PC-3 (cell line): ENCODE measurements around the gene SH2B3. TPM values are rescaled to one million over a fixed set of nuclear protein-coding genes. Genes with fewer than 3 reads are reported as not detected.

Experiments
- ATAC-seq: fragments of 200-7000 bp; cut with Tn5 transposase; 2 replicates; pipeline ENCODE4 v1.9.1; 2020; ENCODE audit warnings: mild to moderate bottlenecking, moderate library complexity
- BruUV-seq: library from RNA; stranded (reverse); fragments of 400-500 nt; replicated peaks from 2 replicates; lab custom pipeline; 2021; lab: Mats Ljungman, UMichigan
- CTCF ChIA-PET: fragments of 300-600 bp; sonication (Branson Sonifier 250); formaldehyde crosslinking; loops from one replicate; lab custom pipeline; 2022; ENCODE audit warnings: antibody characterized with exemption; lab: Charles Lee
- POLR2A ChIA-PET: fragments of 300-600 bp; sonication (Branson Sonifier 250); formaldehyde crosslinking; loops from one replicate; lab custom pipeline; 2022; ENCODE audit warnings: antibody characterized with exemption; ENCODE audit not compliant: unreplicated experiment; lab: Charles Lee
- DNase-seq: peaks from one replicate; pipeline ENCODE4 v3.0.0-alpha.2; 2015
- H2AFZ ChIP-seq: fragments of 300-600 bp; sonication (generic); 2 replicates; pipeline ENCODE4 v1.6.0; 2016; ENCODE audit warnings: antibody characterized with exemption, low read length
- H3F3A ChIP-seq: fragments of 300-600 bp; sonication (generic); one replicate; pipeline ENCODE4 v1.6.0; 2017; ENCODE audit warnings: antibody characterized with exemption, low read length, control low read depth, mild to moderate bottlenecking; ENCODE audit not compliant: unreplicated experiment
- H3K27ac ChIP-seq: fragments of 300-600 bp; sonication (generic); 2 replicates; pipeline ENCODE4 v1.5.1; 2016; ENCODE audit warnings: mild to moderate bottlenecking, low read length
- H3K27me3 ChIP-seq: fragments of 300-600 bp; sonication (generic); 2 replicates; pipeline ENCODE4 v1.6.1; 2016; ENCODE audit warnings: low read length, mixed read lengths
- H3K36me3 ChIP-seq: fragments of 300-600 bp; sonication (generic); 2 replicates; pipeline ENCODE4 v1.6.1; 2016; ENCODE audit warnings: low read depth, mixed run types, low read length, mixed read lengths
- H3K4me1 ChIP-seq: fragments of 300-600 bp; sonication (generic); 2 replicates; pipeline ENCODE4 v1.5.1; 2016; ENCODE audit warnings: low read length; ENCODE audit not compliant: insufficient read depth
- H3K4me2 ChIP-seq: fragments of 300-600 bp; sonication (generic); 2 replicates; pipeline ENCODE4 v1.6.0; 2016; ENCODE audit warnings: low read length
- H3K4me3 ChIP-seq: fragments of 300-600 bp; sonication (generic); 2 replicates; pipeline ENCODE4 v1.5.1; 2016; ENCODE audit warnings: mild to moderate bottlenecking, low read length, mixed read lengths
- H3K79me2 ChIP-seq: fragments of 300-600 bp; sonication (generic); 2 replicates; pipeline ENCODE4 v1.6.1; 2017; ENCODE audit warnings: low read length, mixed read lengths
- H3K9ac ChIP-seq: fragments of 300-600 bp; sonication (generic); 2 replicates; pipeline ENCODE4 v1.6.0; 2016; ENCODE audit warnings: mild to moderate bottlenecking, low read length
- H3K9me2 ChIP-seq: fragments of 300-600 bp; sonication (generic); replicated peaks from 2 replicates; pipeline ENCODE4 v1.6.1; 2016; ENCODE audit warnings: mixed run types, low read length, mixed read lengths
- H3K9me3 ChIP-seq: fragments of 300-600 bp; sonication (generic); 2 replicates; pipeline ENCODE4 v1.6.1; 2016; ENCODE audit warnings: low read length, mixed read lengths
- H4K20me1 ChIP-seq: fragments of 300-600 bp; sonication (generic); 2 replicates; pipeline ENCODE4 v1.6.1; 2016; ENCODE audit warnings: low read length, mixed read lengths
- CTCF ChIP-seq: fragments of 300-600 bp; sonication (generic); conservative IDR thresholded peaks from 2 replicates; pipeline ENCODE4 v1.5.1; 2017; ENCODE audit warnings: antibody characterized with exemption, low read depth, mild to moderate bottlenecking, low read length
- EZH2 ChIP-seq: fragments of 300-600 bp; sonication (generic); IDR thresholded peaks from one replicate; pipeline ENCODE4 v1.6.1; 2017; ENCODE audit warnings: antibody characterized with exemption, mild to moderate bottlenecking, low read length; ENCODE audit not compliant: unreplicated experiment
- EZH2phosphoT487 ChIP-seq: fragments of 300-600 bp; sonication (generic); IDR thresholded peaks from 2 replicates; pipeline ENCODE4 v1.6.1; 2018; ENCODE audit warnings: mild to moderate bottlenecking, antibody characterized with exemption, low read length, borderline replicate concordance
- intact Hi-C: fragments of 100-400 bp; cut with micrococcal nuclease; formaldehyde crosslinking; loops from 2 replicates; pipeline ENCODE4 v1.9.0; 2023
- total RNA-seq: library from RNA; depleted of rRNA; stranded (reverse); fragments of >200 nt; gene quantifications from 2 replicates; pipeline ENCODE4 v1.2.3, GENCODE V29; 2014

SH2B3 gene
- total RNA-seq, 1 experiment from 2014 or later, result 12.9 TPM

- H3K9me3 ChIP-seq, result no peaks in the 10 kb centered on the region
- H3K79me2 ChIP-seq, result no peaks in the 10 kb centered on the region
- ATAC-seq, result no peak
- DNase-seq, result no peak
- CTCF ChIA-PET, result no interaction called here
- H4K20me1 ChIP-seq, result no peaks in the 10 kb centered on the region
- H3K4me2 ChIP-seq, result no peak overlapping the region
- BruUV-seq, result no TSS peak
- H3F3A ChIP-seq, result no peaks in the 10 kb centered on the region
- intact Hi-C loops, result no loop called here
- no peak overlapping the region for H3K4me3 ChIP-seq
- H3K27ac ChIP-seq, result no peak overlapping the region
- no peak overlapping the region for H3K9ac ChIP-seq
- H3K4me1 ChIP-seq, result no peaks in the 10 kb centered on the region
- H3K36me3 ChIP-seq, result no peaks in the 10 kb centered on the region
- POLR2A ChIA-PET, result no interaction called here
- no peaks in the 10 kb centered on the region for H3K27me3 ChIP-seq
- TF ChIP-seq EZH2phosphoT487, result no peak
- no peak for TF ChIP-seq EZH2
- TF ChIP-seq CTCF, result no peak
- H3K9me2 ChIP-seq, result no peaks in the 10 kb centered on the region
- no peak overlapping the region for H2AFZ ChIP-seq
Observed at GRCh38 chr12:111359914-111360276, 45.8 kb upstream of the SH2B3 start.

- Histone ChIP-seq H3K4me1 (no peaks in the 10 kb centered on the region), H3K36me3 (no peaks in the 10 kb centered on the region), H3F3A (no peaks in the 10 kb centered on the region), H3K9me2 (no peaks in the 10 kb centered on the region), H2AFZ (no peak overlapping the region), H3K9ac (no peak overlapping the region), H3K4me2 (no peak overlapping the region), H3K9me3 (no peaks in the 10 kb centered on the region), H3K4me3 (no peak overlapping the region), H3K27me3 (no peaks in the 10 kb centered on the region), H3K79me2 (no peaks in the 10 kb centered on the region), H4K20me1 (no peaks in the 10 kb centered on the region), H3K27ac (no peak overlapping the region)
- no TSS peak for BruUV-seq
- DNase-seq (no peak), ATAC-seq (no peak)
- ChIA-PET POLR2A (no interaction called here), CTCF (no interaction called here)
- TF ChIP-seq EZH2phosphoT487 (no peak), CTCF (no peak), EZH2 (no peak)
- intact Hi-C loops, result no loop called here
Observed at GRCh38 chr12:111360325-111360930, 45.3 kb upstream of the SH2B3 start.

- Histone ChIP-seq H3K79me2 (no peaks in the 10 kb centered on the region), H4K20me1 (no peaks in the 10 kb centered on the region), H3K4me3 (no peak overlapping the region), H3K4me2 (no peak overlapping the region), H3K9me2 (no peaks in the 10 kb centered on the region), H3K9me3 (no peaks in the 10 kb centered on the region), H3K27ac (no peak overlapping the region), H3K36me3 (0 out of 2 replicates have a peak, but pooled peaks cover 2% of the 10 kb centered on the region), H3K4me1 (no peaks in the 10 kb centered on the region), H3K27me3 (no peaks in the 10 kb centered on the region), H2AFZ (no peak overlapping the region), H3F3A (no peaks in the 10 kb centered on the region), H3K9ac (no peak overlapping the region)
- ChIA-PET CTCF (no interaction called here), POLR2A (no interaction called here)
- intact Hi-C loops, result no loop called here
- ATAC-seq, result no peak
- no peak for DNase-seq
- TF ChIP-seq EZH2phosphoT487 (no peak), EZH2 (no peak), CTCF (no peak)
- BruUV-seq, result no TSS peak
Observed at GRCh38 chr12:111361073-111361716, 44.5 kb upstream of the SH2B3 start.
